Measurements from ENCODE around the gene AFMID.

DNA sequence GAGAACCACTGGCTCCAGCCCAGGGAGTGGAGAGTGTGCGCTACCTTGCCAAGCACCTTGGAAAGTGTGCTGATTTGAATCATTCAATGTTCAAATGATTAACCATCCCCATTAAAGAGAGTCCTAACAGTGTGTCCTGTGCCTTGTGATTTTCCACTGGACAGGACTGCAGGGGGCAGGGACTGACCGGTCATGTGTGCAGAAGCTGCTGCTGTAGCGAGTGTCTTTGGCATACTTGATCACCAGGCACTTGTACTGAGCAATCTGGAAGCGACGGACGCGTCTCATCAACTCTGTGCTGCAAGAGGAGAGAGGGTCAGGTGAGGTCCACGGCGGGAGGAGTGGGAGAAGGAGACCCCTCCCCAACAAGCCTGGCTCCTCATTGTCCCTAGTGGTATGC is 2.3 kb upstream of the AFMID start:
- TF ChIP-seq, protein P1, sequence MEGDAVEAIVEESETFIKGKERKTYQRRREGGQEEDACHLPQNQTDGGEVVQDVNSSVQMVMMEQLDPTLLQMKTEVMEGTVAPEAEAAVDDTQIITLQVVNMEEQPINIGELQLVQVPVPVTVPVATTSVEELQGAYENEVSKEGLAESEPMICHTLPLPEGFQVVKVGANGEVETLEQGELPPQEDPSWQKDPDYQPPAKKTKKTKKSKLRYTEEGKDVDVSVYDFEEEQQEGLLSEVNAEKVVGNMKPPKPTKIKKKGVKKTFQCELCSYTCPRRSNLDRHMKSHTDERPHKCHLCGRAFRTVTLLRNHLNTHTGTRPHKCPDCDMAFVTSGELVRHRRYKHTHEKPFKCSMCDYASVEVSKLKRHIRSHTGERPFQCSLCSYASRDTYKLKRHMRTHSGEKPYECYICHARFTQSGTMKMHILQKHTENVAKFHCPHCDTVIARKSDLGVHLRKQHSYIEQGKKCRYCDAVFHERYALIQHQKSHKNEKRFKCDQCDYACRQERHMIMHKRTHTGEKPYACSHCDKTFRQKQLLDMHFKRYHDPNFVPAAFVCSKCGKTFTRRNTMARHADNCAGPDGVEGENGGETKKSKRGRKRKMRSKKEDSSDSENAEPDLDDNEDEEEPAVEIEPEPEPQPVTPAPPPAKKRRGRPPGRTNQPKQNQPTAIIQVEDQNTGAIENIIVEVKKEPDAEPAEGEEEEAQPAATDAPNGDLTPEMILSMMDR (IDR thresholded peaks at IDR 0.05), result no peak
- TF ChIP-seq POLR2A (IDR thresholded peaks at IDR 0.05), result peak in 2 of 3 donors; percentile 16 to 40

Data from body of pancreas (tissue), 4 donors.